ENCODE data around the gene APOA5. TPM values are rescaled to one million over a fixed set of nuclear protein-coding genes. Genes with fewer than 3 reads are reported as not detected.

Gene APOA5
- total and polyA plus RNA-seq, 2 of the 13 experiments (the other 11 are each of a cell fraction or from before 2014, with no cell fraction given), result 44.0 to 49.1 TPM

DNA sequence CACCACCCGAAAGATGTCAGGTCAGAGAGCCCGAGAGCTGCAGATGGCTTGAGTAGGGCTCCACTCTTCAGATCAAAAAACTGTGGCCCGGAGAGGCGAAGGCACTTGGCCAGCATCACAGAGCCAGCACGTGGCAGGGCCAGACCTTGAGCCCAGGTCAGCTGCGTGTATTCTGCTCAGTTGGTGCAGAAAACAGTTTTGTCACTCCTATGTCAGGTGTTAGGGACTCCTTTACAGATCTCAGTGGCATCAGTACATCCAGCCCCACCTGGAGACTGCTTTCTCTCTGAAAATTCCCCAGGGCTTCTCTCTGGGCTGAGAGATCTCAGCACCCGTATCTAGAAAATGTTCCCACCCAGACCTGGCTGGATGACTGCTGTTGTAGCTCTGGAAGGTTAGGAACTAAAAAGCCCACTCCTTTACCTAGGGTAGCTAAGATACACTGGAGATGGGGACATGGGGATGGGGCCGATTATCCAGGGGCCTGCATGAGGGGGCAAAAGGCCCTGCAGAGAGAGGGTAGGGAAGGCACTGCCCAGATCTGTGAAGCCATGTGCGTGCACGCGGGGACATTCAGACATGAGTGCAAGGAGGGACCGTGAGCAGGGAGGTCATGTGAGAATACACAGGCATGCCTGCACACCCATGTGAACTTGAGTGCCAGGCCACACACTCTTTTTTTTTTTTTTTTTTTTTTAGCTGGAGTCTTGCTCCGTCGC, 42.3 kb upstream of the APOA5 start (continued):
- TF ChIP-seq ZBTB10 (CRISPR knock-in tag; IDR thresholded peaks at IDR 0.05; ENCODE audit: borderline replicate concordance) (no peak), SP2 (CRISPR knock-in tag; IDR thresholded peaks at IDR 0.05) (0 out of 2 replicates have a peak, but pooled peaks have one; percentile 42), ZNF510 (CRISPR knock-in tag; IDR thresholded peaks at IDR 0.05; ENCODE audit: low read depth) (no peak), ZNF644 (CRISPR knock-in tag; IDR thresholded peaks at IDR 0.05; ENCODE audit: low read depth) (no peak), FOSL2 (CRISPR knock-in tag; IDR thresholded peaks at IDR 0.05) (peak; percentile 50; the same call in 1 of the 2 replicates), SALL2 (CRISPR knock-in tag; IDR thresholded peaks at IDR 0.05) (no peak), CREBL2 (CRISPR knock-in tag; IDR thresholded peaks at IDR 0.05; ENCODE audit: borderline replicate concordance) (no peak), SP5 (CRISPR knock-in tag; IDR thresholded peaks at IDR 0.05; ENCODE audit: borderline replicate concordance, low read depth) (peak; percentile 46; the same call in 1 of the 2 replicates), ZNF138 (CRISPR knock-in tag; IDR thresholded peaks at IDR 0.05; ENCODE audit: low read depth) (no peak), ELF3 (CRISPR knock-in tag; IDR thresholded peaks at IDR 0.05) (peak; percentile 67), NKX3-1 (CRISPR knock-in tag; IDR thresholded peaks at IDR 0.05) (no peak), ZFX (CRISPR knock-in tag; IDR thresholded peaks at IDR 0.05; ENCODE audit: low read depth) (peak; percentile 89), KLF9 (CRISPR knock-in tag; IDR thresholded peaks at IDR 0.05; ENCODE audit: low read depth) (no peak), ZNF672 (CRISPR knock-in tag; IDR thresholded peaks at IDR 0.05) (no peak), ZNF17 (CRISPR knock-in tag; IDR thresholded peaks at IDR 0.05) (no peak), ZNF468 (CRISPR knock-in tag; IDR thresholded peaks at IDR 0.05) (no peak), HOXA5 (CRISPR knock-in tag; IDR thresholded peaks at IDR 0.05) (0 out of 2 replicates have a peak, but pooled peaks have one; percentile 57), MIER2 (CRISPR knock-in tag; IDR thresholded peaks at IDR 0.05) (peak; percentile 62), SCMH1 (CRISPR knock-in tag; IDR thresholded peaks at IDR 0.05; ENCODE audit: borderline replicate concordance) (no peak), ZNF619 (CRISPR knock-in tag; IDR thresholded peaks at IDR 0.05) (no peak), ZNF230 (CRISPR knock-in tag; IDR thresholded peaks at IDR 0.05) (no peak), ZNF879 (CRISPR knock-in tag; IDR thresholded peaks at IDR 0.05) (no peak)
- TF ChIP-seq, protein P1, sequence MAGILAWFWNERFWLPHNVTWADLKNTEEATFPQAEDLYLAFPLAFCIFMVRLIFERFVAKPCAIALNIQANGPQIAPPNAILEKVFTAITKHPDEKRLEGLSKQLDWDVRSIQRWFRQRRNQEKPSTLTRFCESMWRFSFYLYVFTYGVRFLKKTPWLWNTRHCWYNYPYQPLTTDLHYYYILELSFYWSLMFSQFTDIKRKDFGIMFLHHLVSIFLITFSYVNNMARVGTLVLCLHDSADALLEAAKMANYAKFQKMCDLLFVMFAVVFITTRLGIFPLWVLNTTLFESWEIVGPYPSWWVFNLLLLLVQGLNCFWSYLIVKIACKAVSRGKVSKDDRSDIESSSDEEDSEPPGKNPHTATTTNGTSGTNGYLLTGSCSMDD (CRISPR knock-in tag; IDR thresholded peaks at IDR 0.05), result no peak
- TF ChIP-seq, protein P2, sequence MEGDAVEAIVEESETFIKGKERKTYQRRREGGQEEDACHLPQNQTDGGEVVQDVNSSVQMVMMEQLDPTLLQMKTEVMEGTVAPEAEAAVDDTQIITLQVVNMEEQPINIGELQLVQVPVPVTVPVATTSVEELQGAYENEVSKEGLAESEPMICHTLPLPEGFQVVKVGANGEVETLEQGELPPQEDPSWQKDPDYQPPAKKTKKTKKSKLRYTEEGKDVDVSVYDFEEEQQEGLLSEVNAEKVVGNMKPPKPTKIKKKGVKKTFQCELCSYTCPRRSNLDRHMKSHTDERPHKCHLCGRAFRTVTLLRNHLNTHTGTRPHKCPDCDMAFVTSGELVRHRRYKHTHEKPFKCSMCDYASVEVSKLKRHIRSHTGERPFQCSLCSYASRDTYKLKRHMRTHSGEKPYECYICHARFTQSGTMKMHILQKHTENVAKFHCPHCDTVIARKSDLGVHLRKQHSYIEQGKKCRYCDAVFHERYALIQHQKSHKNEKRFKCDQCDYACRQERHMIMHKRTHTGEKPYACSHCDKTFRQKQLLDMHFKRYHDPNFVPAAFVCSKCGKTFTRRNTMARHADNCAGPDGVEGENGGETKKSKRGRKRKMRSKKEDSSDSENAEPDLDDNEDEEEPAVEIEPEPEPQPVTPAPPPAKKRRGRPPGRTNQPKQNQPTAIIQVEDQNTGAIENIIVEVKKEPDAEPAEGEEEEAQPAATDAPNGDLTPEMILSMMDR (CRISPR knock-in tag; IDR thresholded peaks at IDR 0.05), result no peak; the same call in none of the 2 replicates
- TF ChIP-seq, protein P3, sequence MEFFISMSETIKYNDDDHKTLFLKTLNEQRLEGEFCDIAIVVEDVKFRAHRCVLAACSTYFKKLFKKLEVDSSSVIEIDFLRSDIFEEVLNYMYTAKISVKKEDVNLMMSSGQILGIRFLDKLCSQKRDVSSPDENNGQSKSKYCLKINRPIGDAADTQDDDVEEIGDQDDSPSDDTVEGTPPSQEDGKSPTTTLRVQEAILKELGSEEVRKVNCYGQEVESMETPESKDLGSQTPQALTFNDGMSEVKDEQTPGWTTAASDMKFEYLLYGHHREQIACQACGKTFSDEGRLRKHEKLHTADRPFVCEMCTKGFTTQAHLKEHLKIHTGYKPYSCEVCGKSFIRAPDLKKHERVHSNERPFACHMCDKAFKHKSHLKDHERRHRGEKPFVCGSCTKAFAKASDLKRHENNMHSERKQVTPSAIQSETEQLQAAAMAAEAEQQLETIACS (CRISPR knock-in tag; IDR thresholded peaks at IDR 0.05), result no peak; the same call in 1 of the 2 replicates

Measured in HepG2 (cell line).